Bronchial epithelial cell (primary cell): Measurements from ENCODE around the gene TMEM175. TPM values are rescaled to one million over a fixed set of nuclear protein-coding genes. Genes with fewer than 3 reads are reported as not detected.
"Not testable (repeated sequence)": the region's sequence is repeated elsewhere in the genome, so short reads cannot be mapped to it uniquely, and the experiment has no call there.

ENCODE experiments used
- DNase-seq: peaks from one replicate; pipeline ENCODE4 v3.0.0-alpha.2; 2010; ENCODE audit warnings: low read depth
- FAIRE-seq: peaks from 2 replicates; lab custom pipeline; 2011; peaks lifted over from hg19 to GRCh38; lab: Jason Lieb, UNC
- H3K27me3 ChIP-seq: 2 replicates; pipeline ENCODE4 v1.5.1; 2011; ENCODE audit warnings: low read length; ENCODE audit not compliant: control insufficient read depth, insufficient read depth
- H3K36me3 ChIP-seq: 2 replicates; pipeline ENCODE4 v1.5.1; 2011; ENCODE audit warnings: low read length; ENCODE audit not compliant: control insufficient read depth, insufficient read depth
- H3K4me3 ChIP-seq: 2 replicates; pipeline ENCODE4 v1.5.1; 2011; ENCODE audit warnings: mild to moderate bottlenecking, low read depth, low read length, control low read depth
- CTCF ChIP-seq: IDR thresholded peaks from 2 replicates; pipeline ENCODE4 v1.5.1; 2011; ENCODE audit warnings: mild to moderate bottlenecking, moderate library complexity, low read length, control low read depth, inconsistent platforms; ENCODE audit not compliant: insufficient read depth, severe bottlenecking
- total RNA-seq: library from RNA; depleted of rRNA; stranded (reverse); fragments of >200 nt; gene quantifications from 2 replicates; pipeline ENCODE4 v1.2.1, GENCODE V29; 2014

TMEM175 gene
- total RNA-seq, 1 donor from 2014 or later: 3.4 TPM

- Histone ChIP-seq H3K4me3 (no peak overlapping the region), H3K36me3 (peaks cover 4% of the 10 kb centered on the region), H3K27me3 (no peaks in the 10 kb centered on the region)
- no peak for TF ChIP-seq CTCF
- DNase-seq: no peak
- FAIRE-seq: no peak
These were observed 10.4 kb upstream of the TMEM175 start for GRCh38 chr4:921830-922331.

- TF ChIP-seq CTCF: no peak
- FAIRE-seq (no peak), DNase-seq (peak; percentile 37)
- Histone ChIP-seq H3K36me3 (peaks cover 9% of the 10 kb centered on the region), H3K4me3 (no peak overlapping the region), H3K27me3 (no peaks in the 10 kb centered on the region)
These were observed 7.9 kb upstream of the TMEM175 start for GRCh38 chr4:924107-925096.

- Histone ChIP-seq H3K27me3 (no peaks in the 10 kb centered on the region), H3K4me3 (no peak overlapping the region), H3K36me3 (peaks cover 10% of the 10 kb centered on the region)
- FAIRE-seq (no peak), DNase-seq (no peak)
- no peak for TF ChIP-seq CTCF
These were observed 7.1 kb upstream of the TMEM175 start for GRCh38 chr4:925171-925570.

GRCh38 chr4:925771-926500 is 6.3 kb upstream of the TMEM175 start:
- FAIRE-seq: no peak
- Histone ChIP-seq H3K27me3 (no peaks in the 10 kb centered on the region), H3K36me3 (peaks cover 10% of the 10 kb centered on the region), H3K4me3 (no peak overlapping the region)
- DNase-seq: no peak
- TF ChIP-seq CTCF: no peak

GRCh38 chr4:926538-926937 is 5.7 kb upstream of the TMEM175 start:
- TF ChIP-seq CTCF: peak; percentile 73
- no peak for FAIRE-seq
- Histone ChIP-seq H3K4me3 (no peak overlapping the region), H3K36me3 (peaks cover 10% of the 10 kb centered on the region), H3K27me3 (no peaks in the 10 kb centered on the region)
- peak; percentile 11 for DNase-seq

GRCh38 chr4:927566-927965 is 4.7 kb upstream of the TMEM175 start:
- not testable (repeated sequence) for H3K36me3 ChIP-seq, DNase-seq, FAIRE-seq, H3K27me3 ChIP-seq, H3K4me3 ChIP-seq
